ENCODE results near the gene ERC1.
A peak's percentile ranks its signal among the peaks of the same experiment; 100 is the strongest.

ERC1 gene

DNA sequence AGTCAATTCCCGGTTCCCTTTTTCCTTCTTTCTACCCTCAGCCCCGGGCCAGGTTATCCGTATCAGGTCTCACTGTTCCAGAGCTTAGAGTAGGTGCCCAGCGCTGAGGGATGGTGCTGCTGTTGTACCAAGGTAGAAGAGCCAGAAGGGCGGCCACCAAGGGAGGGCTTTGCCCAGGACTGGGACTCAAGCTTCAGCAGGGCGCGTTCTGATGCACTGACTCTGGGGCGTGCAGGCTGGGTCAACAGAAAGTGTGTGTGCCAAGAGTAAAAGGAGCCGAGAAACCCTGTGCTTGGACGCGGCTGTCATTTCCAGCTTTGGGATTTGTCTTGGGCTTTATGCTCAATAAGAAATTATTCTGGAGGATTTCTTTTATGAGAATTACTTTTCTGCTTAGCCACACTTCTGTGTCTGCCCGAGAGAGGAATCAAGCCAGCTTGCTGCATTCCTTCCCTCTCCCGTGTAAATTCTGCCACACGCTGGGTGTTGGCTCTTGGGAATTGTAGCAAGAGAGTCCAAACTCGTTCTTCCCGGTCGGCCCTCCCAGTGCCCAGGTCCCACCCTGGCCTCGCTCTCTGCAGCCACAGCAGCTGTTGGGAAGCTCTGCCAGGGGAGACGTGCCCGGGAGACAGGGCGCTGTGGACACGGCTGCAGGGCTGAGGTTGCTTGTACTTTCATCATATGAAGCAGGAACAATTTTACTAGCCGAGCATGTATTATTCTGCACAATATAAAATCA is 505.3 kb downstream of the ERC1 start:
- FAIRE-seq = no peak

GRCh38 chr12:1497161-1497560 is 506.1 kb downstream of the ERC1 start:
- no peak for FAIRE-seq

More for the DNA sequence above, 505.3 kb downstream of the ERC1 start:
- no peak for DNase-seq (ENCODE audit: insufficient read length, low spot score)

DNA sequence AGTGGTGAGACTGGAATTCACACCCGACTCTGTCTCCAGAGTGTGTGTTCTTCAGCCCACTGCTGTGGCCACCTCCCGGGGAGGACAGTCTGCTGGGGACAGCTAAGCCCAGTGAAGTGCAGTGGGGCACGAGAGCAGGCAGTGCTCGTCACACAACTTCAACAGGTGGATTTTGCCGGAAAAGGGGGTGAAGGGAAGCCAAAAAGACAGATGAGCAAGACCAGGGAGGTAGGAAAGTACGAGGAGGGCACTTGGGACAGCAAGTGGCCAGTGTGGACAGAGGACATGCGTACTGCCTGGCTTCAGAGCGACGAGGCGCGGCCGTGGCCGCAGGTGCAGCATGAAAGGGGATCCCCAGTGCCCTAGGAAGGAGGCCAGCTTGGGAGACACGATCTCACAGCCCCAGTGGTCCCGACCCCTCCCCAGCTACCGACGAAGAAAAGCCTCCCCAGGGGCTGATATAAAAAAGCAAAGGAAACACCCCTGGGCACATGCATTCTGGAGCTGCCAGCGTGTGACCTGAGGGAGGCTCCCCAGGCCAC is 507.2 kb downstream of the ERC1 start:
- FAIRE-seq = no peak
- no peak for DNase-seq (ENCODE audit: insufficient read length, low spot score)

More at GRCh38 chr12:1497161-1497560, 506.1 kb downstream of the ERC1 start:
- DNase-seq (ENCODE audit: insufficient read length, low spot score) = no peak

DNA sequence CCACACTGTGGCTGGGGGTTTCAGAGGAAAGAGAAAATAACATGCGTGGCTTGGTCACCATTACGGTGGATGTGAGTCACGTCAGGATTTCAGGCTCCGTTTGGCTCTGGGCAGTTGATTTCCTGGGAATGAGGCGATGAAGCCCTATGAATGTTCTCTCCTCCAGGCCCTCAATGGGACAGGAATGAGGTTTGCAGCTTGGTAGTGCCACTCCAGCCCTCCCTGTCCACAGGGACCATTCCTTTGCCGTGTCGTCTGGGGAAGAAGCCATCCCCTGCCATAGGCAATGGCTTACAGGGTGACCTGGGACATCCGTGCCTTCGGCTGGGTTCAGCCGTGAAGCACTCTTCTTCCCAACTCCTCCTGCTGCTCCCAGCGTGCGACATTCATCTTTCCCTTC is 508.3 kb downstream of the ERC1 start:
- no peak for DNase-seq (ENCODE audit: insufficient read length, low spot score)
- no peak for FAIRE-seq

DNA sequence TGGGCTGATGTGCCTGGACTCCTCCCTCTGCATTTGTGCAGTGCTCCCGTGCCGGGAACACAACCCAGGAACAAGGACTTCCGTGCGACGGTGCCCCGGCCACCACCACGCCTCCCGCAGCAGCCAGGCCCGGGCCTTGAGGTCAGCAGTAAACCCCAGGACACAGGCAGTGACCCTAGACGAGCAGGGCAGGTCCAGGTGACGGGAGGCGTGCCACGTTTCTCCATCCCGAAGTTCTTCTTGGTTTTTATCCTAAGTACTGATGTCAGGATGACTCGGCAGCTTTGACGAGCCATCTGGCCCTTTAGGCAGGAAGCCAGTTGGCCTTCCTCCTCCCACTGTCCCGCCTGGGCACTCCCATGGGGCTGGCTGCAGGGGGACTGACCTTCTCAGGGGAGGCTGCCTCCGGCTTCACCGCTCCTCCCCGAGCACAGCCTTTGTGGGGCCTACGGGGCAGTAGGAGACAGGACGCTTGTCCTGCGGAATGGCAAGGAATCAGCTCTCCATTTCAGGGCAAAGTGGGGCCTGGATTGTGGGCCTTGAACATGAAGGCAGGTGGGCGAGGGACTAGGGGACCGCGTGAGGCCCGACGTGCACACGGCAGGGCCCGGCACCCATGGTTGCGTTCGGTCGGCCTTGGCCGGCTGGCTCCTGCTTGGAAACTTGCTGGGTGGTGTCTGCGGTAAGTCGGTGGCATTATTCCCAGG is 509.2 kb downstream of the ERC1 start:
- FAIRE-seq (no peak), DNase-seq (ENCODE audit: insufficient read length, low spot score) (no peak)

DNA sequence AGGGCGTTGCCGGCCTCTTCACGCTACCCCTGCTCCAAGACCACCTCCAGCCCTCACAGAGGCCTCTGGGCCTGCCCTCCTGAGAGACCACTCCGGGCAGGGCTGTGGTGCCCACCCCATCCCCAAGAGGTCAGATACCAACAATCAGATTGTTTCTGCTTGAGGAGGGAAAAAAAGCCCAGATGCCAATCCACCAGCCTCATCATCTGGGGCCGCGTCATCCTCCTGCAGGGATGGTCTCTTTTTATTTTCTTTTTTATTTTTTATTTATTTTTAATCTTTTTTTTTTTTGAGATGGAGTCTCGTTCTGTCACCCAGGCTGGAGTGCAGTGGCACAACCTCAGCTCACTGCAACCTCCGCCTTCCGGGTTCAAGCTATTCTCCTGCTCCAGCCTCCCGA is 510.0 kb downstream of the ERC1 start:
- DNase-seq (ENCODE audit: insufficient read length, low spot score) = no peak
- no peak for FAIRE-seq

DNA sequence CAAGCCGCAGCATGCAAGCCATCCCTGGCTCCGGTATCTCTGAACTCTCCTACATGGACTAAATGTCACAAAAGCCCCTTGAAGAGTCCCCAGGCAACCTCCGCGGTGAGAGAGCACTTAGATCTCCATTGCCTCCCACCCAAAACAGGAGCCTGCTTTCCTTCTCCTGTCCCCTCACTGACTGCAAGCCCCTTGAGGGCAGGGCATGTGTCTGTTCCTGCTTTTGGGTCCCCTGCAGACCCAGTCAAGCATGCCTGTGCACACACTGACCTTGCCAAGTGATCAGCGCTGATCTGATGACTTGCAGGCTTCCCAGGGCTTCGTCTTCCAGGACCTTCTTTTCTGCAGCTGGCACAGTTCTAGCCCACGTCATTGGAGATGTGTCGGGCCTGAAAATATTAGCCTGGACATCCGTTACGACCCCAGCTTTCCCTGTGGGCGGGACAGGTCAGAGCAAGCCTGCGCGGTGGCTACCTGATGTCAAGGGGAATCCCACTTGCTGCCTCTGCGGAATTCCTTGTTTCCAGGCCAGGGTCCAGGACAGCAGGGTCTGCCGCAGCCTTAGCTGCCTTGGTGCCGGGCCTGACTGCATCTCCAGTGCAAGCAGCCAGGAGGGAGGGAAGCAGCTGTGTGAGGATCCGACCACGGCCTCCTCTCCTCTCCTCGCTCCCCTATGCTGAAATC is 510.8 kb downstream of the ERC1 start:
- no peak for DNase-seq (ENCODE audit: insufficient read length, low spot score)
- FAIRE-seq = no peak

DNA sequence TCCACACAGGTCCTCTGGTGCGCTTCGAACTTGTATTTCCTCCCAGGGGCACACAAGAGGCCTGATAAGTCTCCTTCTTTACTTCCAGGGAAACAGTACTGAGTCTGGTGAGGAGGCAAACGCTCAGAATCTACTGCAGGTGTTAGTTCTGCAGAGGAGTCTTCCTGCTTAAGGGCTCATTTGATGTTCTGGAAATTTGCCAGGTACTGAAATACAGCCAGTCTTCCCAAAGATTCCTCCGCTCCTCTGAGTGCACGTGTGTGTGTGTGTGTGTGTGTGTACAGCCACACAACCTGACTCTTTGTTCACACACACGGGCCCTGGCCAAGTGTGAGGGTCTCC is 511.3 kb downstream of the ERC1 start:
- DNase-seq (ENCODE audit: insufficient read length, low spot score) (no peak), FAIRE-seq (no peak)

DNA sequence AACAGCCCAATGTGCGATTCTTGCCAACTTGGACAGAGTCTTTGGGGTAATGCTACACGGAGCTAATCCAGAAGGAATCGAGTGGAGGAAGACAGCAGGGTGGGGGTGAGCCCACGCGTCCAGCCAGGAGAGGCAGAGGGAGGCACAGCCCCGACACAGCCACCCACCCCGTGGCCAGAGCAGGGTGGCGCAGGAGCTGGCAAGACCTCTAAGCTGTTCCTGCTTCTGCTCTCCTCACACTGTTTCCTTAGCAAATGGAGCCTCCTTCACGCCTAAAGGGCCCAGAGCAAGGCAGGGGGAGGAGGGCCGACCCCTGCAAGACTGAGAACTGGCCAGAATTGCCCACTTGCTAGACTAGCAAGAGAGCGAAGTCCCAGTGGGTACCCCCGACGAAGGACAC is 511.8 kb downstream of the ERC1 start:
- DNase-seq (ENCODE audit: insufficient read length, low spot score) (no peak), FAIRE-seq (no peak)

GRCh38 chr12:1503281-1503711 is 512.3 kb downstream of the ERC1 start:
- DNase-seq (ENCODE audit: insufficient read length, low spot score) (no peak), FAIRE-seq (no peak)

GRCh38 chr12:1504304-1504894 is 513.4 kb downstream of the ERC1 start:
- no peak for FAIRE-seq
- no peak for DNase-seq (ENCODE audit: insufficient read length, low spot score)

GRCh38 chr12:1504895-1505311 is 513.9 kb downstream of the ERC1 start:
- no peak for FAIRE-seq
- no peak for DNase-seq (ENCODE audit: insufficient read length, low spot score)

- FAIRE-seq (no peak), DNase-seq (ENCODE audit: insufficient read length, low spot score) (no peak)
Observed at GRCh38 chr12:1505576-1505975, 514.6 kb downstream of the ERC1 start.

- no peak for FAIRE-seq
Observed at GRCh38 chr12:1507308-1507707, 516.3 kb downstream of the ERC1 start.

DNA sequence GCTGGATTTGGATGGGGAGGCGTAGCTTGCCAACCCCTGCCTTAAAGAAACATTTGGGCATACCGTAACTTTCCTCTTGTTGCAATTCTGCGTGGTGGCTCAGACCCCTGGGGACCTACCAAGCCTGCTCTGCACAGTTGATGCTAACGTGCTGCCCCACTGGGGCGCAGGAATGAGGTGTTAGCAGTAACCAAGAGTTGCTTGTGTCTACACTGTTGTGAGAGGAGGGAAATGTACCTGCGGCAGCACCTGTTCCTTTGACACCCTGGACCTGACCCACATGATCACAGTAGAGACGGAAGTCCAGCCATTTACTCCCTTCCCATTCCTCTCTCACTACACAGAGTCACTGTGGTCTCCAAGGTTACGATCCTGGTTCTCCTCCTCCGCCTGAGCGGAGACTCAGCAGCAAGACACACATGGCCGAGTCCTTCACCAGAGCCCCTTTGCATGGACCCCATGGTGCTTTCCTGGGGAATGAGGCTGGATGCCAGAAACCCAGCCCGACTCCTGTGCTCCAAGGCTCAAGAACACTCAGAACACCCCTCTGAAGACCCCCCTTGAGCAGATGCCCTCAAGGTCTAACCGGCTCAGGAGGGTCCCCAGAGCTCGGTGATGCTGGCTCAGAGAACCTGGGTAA is 518.5 kb downstream of the ERC1 start:
- no peak for DNase-seq (ENCODE audit: insufficient read length, low spot score)
- FAIRE-seq = no peak

More at GRCh38 chr12:1507308-1507707, 516.3 kb downstream of the ERC1 start:
- no peak for DNase-seq (ENCODE audit: insufficient read length, low spot score)

DNA sequence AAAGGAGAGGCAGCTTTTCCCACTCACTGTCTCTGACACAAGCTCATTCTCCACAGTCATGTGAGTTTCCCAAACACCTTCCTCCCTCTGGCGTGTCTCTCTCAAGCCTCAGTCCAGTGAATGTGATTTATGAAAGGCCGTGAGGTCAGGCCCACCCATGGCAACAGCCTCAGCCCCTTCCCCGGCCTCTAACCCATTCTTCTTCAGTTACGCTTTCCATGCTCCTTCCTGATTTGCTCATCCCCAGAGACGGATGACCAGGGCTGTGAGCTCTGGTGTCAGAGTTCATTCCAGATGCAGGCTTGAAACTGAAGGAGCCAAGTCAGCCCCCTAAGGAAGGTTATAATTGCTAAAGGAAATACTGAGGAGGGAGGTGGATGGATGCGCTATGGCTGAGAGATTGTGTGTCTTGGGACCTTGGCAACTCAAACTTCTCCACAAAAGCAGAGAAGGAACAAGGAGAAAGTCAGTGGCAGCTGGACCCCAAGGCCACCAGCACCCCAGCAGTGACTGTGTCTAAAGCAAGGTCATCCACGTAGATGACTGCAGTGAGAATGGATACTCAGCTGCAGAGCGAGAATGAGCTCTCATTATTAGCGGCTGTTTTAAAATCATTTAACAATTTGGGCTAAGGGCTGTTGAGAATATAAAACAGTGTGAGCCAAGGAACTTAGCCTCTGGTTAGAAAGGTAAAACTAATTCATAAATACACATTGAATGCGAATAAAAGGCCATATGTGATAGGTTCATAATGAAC is 519.2 kb downstream of the ERC1 start:
- FAIRE-seq (no peak), DNase-seq (ENCODE audit: insufficient read length, low spot score) (no peak)

GRCh38 chr12:1515010-1515409 is 524.0 kb downstream of the ERC1 start:
- DNase-seq (ENCODE audit: insufficient read length, low spot score) (no peak), FAIRE-seq (no peak)

- FAIRE-seq = no peak
Observed at GRCh38 chr12:1515428-1515827, 524.4 kb downstream of the ERC1 start.

DNA sequence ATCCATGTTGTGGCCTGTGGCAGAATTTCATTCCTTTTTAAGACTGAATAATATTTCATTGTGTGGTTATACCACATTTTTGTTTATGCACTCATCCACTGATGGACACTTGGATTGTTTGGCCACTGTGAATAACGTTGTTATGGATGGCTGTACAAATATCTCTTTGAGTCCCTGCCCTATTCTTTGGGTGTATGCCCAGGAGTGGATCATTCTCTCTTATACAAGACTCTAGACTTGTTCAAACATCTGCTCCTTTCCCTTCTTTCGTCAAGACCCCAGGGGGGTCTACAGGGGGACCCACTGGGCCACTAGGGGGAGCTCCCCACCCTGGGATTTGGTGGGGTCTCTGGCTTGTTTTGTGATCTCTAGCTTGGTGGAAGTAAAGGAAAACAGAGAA is 526.0 kb downstream of the ERC1 start:
- FAIRE-seq = peak; percentile 37

More at GRCh38 chr12:1515428-1515827, 524.4 kb downstream of the ERC1 start:
- no peak for DNase-seq (ENCODE audit: insufficient read length, low spot score)

More for the DNA sequence above, 526.0 kb downstream of the ERC1 start:
- no peak for DNase-seq (ENCODE audit: insufficient read length, low spot score)
